GM19239 (cell line): ENCODE measurements around the gene CARD16.
"Not testable (repeated sequence)": the region's sequence is repeated elsewhere in the genome, so short reads cannot be mapped to it uniquely, and the experiment has no call there.

ENCODE experiments used
- DNase-seq: peaks from one replicate; pipeline ENCODE4 v3.0.0; 2011; ENCODE audit warnings: low spot score; ENCODE audit not compliant: insufficient read length
- FAIRE-seq: peaks from 2 replicates; lab custom pipeline; 2011; peaks lifted over from hg19 to GRCh38; lab: Jason Lieb, UNC

The CARD16 gene

GRCh38 chr11:105044557-105045524 is at the start of gene CARD16:
Gene CARD16, minus strand, starts transcription at chr11:105045335. Its CDS starts 38 bp downstream, at chr11:105045297.
- DNase-seq = peak; percentile 4
- FAIRE-seq = peak; percentile 96

- no peak for DNase-seq
- no peak for FAIRE-seq
Measured at GRCh38 chr11:105092256-105093239, 47.4 kb upstream of the CARD16 start.

GRCh38 chr11:105081412-105082150 is 36.4 kb upstream of the CARD16 start:
- no peak for FAIRE-seq
- DNase-seq = no peak

- not testable (repeated sequence) for DNase-seq, FAIRE-seq
Measured at GRCh38 chr11:105080171-105080906, 35.2 kb upstream of the CARD16 start.

GRCh38 chr11:105078283-105078682 is 33.1 kb upstream of the CARD16 start:
- DNase-seq (no peak), FAIRE-seq (no peak)

- DNase-seq, FAIRE-seq: not testable (repeated sequence)
Measured at GRCh38 chr11:105077141-105077790, 32.1 kb upstream of the CARD16 start.

- no peak for FAIRE-seq
- no peak for DNase-seq
Measured at GRCh38 chr11:105074166-105074530, 29.0 kb upstream of the CARD16 start.

GRCh38 chr11:105073456-105074165 is 28.5 kb upstream of the CARD16 start:
- FAIRE-seq (no peak), DNase-seq (no peak)

- FAIRE-seq, DNase-seq: not testable (repeated sequence)
Measured at GRCh38 chr11:105072080-105072479, 26.9 kb upstream of the CARD16 start.

GRCh38 chr11:105071089-105071732 is 26.1 kb upstream of the CARD16 start:
- FAIRE-seq (no peak), DNase-seq (no peak)

- DNase-seq (no peak), FAIRE-seq (no peak)
Measured at GRCh38 chr11:105070306-105070705, 25.2 kb upstream of the CARD16 start.

GRCh38 chr11:105069749-105070148 is 24.6 kb upstream of the CARD16 start:
- not testable (repeated sequence) for FAIRE-seq, DNase-seq

- not testable (repeated sequence) for FAIRE-seq
Measured at GRCh38 chr11:105063245-105063941, 18.3 kb upstream of the CARD16 start.

GRCh38 chr11:105057432-105057831 is 12.3 kb upstream of the CARD16 start:
- no peak for FAIRE-seq
- no peak for DNase-seq

More at GRCh38 chr11:105063245-105063941, 18.3 kb upstream of the CARD16 start:
- not testable (repeated sequence) for DNase-seq

GRCh38 chr11:105056446-105056845 is 11.3 kb upstream of the CARD16 start:
- FAIRE-seq (no peak), DNase-seq (no peak)

GRCh38 chr11:105054723-105055493 is 9.8 kb upstream of the CARD16 start:
- DNase-seq = no peak
- no peak for FAIRE-seq
